ENCODE data around the gene RBM39.

GRCh38 chr20:35664466-35665206 is 77.4 kb downstream of the RBM39 start, which contains the start of the genes CPNE1 and RBM12:
- TF ChIP-seq, protein P1, sequence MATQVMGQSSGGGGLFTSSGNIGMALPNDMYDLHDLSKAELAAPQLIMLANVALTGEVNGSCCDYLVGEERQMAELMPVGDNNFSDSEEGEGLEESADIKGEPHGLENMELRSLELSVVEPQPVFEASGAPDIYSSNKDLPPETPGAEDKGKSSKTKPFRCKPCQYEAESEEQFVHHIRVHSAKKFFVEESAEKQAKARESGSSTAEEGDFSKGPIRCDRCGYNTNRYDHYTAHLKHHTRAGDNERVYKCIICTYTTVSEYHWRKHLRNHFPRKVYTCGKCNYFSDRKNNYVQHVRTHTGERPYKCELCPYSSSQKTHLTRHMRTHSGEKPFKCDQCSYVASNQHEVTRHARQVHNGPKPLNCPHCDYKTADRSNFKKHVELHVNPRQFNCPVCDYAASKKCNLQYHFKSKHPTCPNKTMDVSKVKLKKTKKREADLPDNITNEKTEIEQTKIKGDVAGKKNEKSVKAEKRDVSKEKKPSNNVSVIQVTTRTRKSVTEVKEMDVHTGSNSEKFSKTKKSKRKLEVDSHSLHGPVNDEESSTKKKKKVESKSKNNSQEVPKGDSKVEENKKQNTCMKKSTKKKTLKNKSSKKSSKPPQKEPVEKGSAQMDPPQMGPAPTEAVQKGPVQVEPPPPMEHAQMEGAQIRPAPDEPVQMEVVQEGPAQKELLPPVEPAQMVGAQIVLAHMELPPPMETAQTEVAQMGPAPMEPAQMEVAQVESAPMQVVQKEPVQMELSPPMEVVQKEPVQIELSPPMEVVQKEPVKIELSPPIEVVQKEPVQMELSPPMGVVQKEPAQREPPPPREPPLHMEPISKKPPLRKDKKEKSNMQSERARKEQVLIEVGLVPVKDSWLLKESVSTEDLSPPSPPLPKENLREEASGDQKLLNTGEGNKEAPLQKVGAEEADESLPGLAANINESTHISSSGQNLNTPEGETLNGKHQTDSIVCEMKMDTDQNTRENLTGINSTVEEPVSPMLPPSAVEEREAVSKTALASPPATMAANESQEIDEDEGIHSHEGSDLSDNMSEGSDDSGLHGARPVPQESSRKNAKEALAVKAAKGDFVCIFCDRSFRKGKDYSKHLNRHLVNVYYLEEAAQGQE (IDR thresholded peaks at IDR 0.05; ENCODE audit: insufficient read depth in 1 of 2, low read depth in 2 of 2, low read length in 2 of 2), result peak; percentile 10 to 32; a peak in 1 of 4 replicates
- peak; percentile 99 for TF ChIP-seq POLR2AphosphoS5 (IDR thresholded peaks at IDR 0.05; ENCODE audit: low read depth, low read length)
- TF ChIP-seq TAF1 (IDR thresholded peaks at IDR 0.05; ENCODE audit: borderline replicate concordance, insufficient read depth, low read length), result peak; percentile 92

Data from PFSK-1 (cell line).